Measurements from ENCODE around the gene PKDCC.

Gene PKDCC

GRCh38 chr2:42049221-42050009 is 1.6 kb downstream of the PKDCC start:
- DNase-seq (ENCODE audit: low read depth in 2 of 2), result no peak

- no peak for DNase-seq (ENCODE audit: low read depth in 2 of 2)
These were observed 2.3 kb downstream of the PKDCC start for GRCh38 chr2:42050010-42050702.

GRCh38 chr2:42050703-42051542 is 3.1 kb downstream of the PKDCC start:
- no peak for DNase-seq (ENCODE audit: low read depth in 2 of 2)

GRCh38 chr2:42051543-42052235 is 3.9 kb downstream of the PKDCC start:
- DNase-seq (ENCODE audit: low read depth in 2 of 2), result no peak

- no peak for DNase-seq (ENCODE audit: low read depth in 2 of 2)
These were observed 5.1 kb downstream of the PKDCC start for GRCh38 chr2:42052702-42053481.

GRCh38 chr2:42053482-42053790 is 5.6 kb downstream of the PKDCC start:
- no peak for DNase-seq (ENCODE audit: low read depth in 2 of 2)

GRCh38 chr2:42053791-42054701 is 6.2 kb downstream of the PKDCC start:
- no peak for DNase-seq (ENCODE audit: low read depth in 2 of 2)

- DNase-seq (ENCODE audit: low read depth in 2 of 2), result no peak
These were observed 7.1 kb downstream of the PKDCC start for GRCh38 chr2:42054714-42055430.

- DNase-seq (ENCODE audit: low read depth in 2 of 2), result no peak
These were observed 8.0 kb downstream of the PKDCC start for GRCh38 chr2:42055573-42056514.

GRCh38 chr2:42057159-42057901 is 9.5 kb downstream of the PKDCC start:
- DNase-seq (ENCODE audit: low read depth in 2 of 2), result no peak

GRCh38 chr2:42057902-42058450 is 10.2 kb downstream of the PKDCC start:
- no peak for DNase-seq (ENCODE audit: low read depth in 2 of 2)

- DNase-seq (ENCODE audit: low read depth in 2 of 2), result no peak
These were observed 11.6 kb downstream of the PKDCC start for GRCh38 chr2:42059261-42059898.

- DNase-seq (ENCODE audit: low read depth in 2 of 2), result no peak
These were observed 12.2 kb downstream of the PKDCC start for GRCh38 chr2:42060028-42060427.

GRCh38 chr2:42060718-42061619 is 13.1 kb downstream of the PKDCC start:
- DNase-seq (ENCODE audit: low read depth in 2 of 2), result no peak

- DNase-seq (ENCODE audit: low read depth in 2 of 2), result no peak
These were observed 14.0 kb downstream of the PKDCC start for GRCh38 chr2:42061839-42062238.
